OCI-LY1 (cell line): ENCODE measurements around the gene PTPN22.

ENCODE experiments used
- H2AFZ ChIP-seq: fragments of 200-600 bp; sonication (generic), shearing (Covaris generic); 2 replicates; pipeline ENCODE4 v1.6.0; 2014; ENCODE audit warnings: antibody characterized with exemption, mild to moderate bottlenecking, low read length
- H3F3A ChIP-seq: fragments of 200-600 bp; sonication (generic), shearing (Covaris generic); 2 replicates; pipeline ENCODE4 v1.6.0; 2014; ENCODE audit warnings: mild to moderate bottlenecking, antibody characterized with exemption, low read length, moderate library complexity; ENCODE audit not compliant: insufficient read depth
- H3K27ac ChIP-seq: fragments of 200-600 bp; sonication (generic); 2 replicates; pipeline ENCODE4 v1.5.1; 2014; ENCODE audit warnings: low read length, mixed run types, mild to moderate bottlenecking, low read depth; ENCODE audit not compliant: poor library complexity, severe bottlenecking
- H3K27me3 ChIP-seq: fragments of 200-600 bp; sonication (generic); 2 replicates; pipeline ENCODE4 v1.6.0; 2014; ENCODE audit warnings: antibody characterized with exemption, mild to moderate bottlenecking, low read length, moderate library complexity; ENCODE audit not compliant: insufficient read depth
- H3K36me3 ChIP-seq: fragments of 200-600 bp; sonication (generic); 2 replicates; pipeline ENCODE4 v1.6.1; 2014; ENCODE audit warnings: mild to moderate bottlenecking, antibody characterized with exemption, low read length, moderate library complexity, mixed read lengths; ENCODE audit not compliant: insufficient read depth
- H3K4me1 ChIP-seq: fragments of 200-600 bp; sonication (generic); 2 replicates; pipeline ENCODE4 v1.5.1; 2014; ENCODE audit warnings: mild to moderate bottlenecking, low read length, moderate library complexity; ENCODE audit not compliant: insufficient read depth, severe bottlenecking
- H3K4me2 ChIP-seq: fragments of 200-600 bp; sonication (generic), shearing (Covaris generic); 2 replicates; pipeline ENCODE4 v1.6.1; 2014; ENCODE audit warnings: low read length
- H3K4me3 ChIP-seq: fragments of 200-600 bp; sonication (generic); 2 replicates; pipeline ENCODE4 v1.5.1; 2014; ENCODE audit warnings: low read length, low read depth, mild to moderate bottlenecking, mixed read lengths; ENCODE audit not compliant: poor library complexity, severe bottlenecking
- H3K79me2 ChIP-seq: fragments of 200-600 bp; shearing (Covaris generic); 2 replicates; pipeline ENCODE4 v1.6.1; 2016; ENCODE audit warnings: mixed run types, low read length, mixed read lengths; ENCODE audit not compliant: insufficient read depth
- H3K9ac ChIP-seq: fragments of 200-600 bp; sonication (generic), shearing (Covaris generic); 2 replicates; pipeline ENCODE4 v1.6.1; 2014; ENCODE audit warnings: mild to moderate bottlenecking, low read length, mixed read lengths
- H3K9me2 ChIP-seq: fragments of 200-600 bp; sonication (generic), shearing (Covaris generic); 2 replicates; pipeline ENCODE4 v1.6.1; 2014; ENCODE audit warnings: low read depth, mild to moderate bottlenecking, low read length, mixed read lengths
- H3K9me3 ChIP-seq: fragments of 200-600 bp; shearing (Covaris generic); 2 replicates; pipeline ENCODE4 v1.6.1; 2014; ENCODE audit warnings: low read length, mixed read lengths
- H4K20me1 ChIP-seq: fragments of 200-600 bp; sonication (generic), shearing (Covaris generic); 2 replicates; pipeline ENCODE4 v1.6.0; 2016; ENCODE audit warnings: mild to moderate bottlenecking, low read length; ENCODE audit not compliant: insufficient read depth
- CTCF ChIP-seq: fragments of 200-600 bp; sonication (generic), shearing (Covaris generic); IDR thresholded peaks from 2 replicates; pipeline ENCODE4 v1.5.1; 2017; ENCODE audit warnings: mild to moderate bottlenecking, antibody characterized with exemption, low read length, moderate library complexity, mixed read lengths
- EZH2 ChIP-seq: fragments of 200-600 bp; sonication (generic), shearing (Covaris generic); IDR thresholded peaks from 2 replicates; pipeline ENCODE4 v1.8.0; 2017; ENCODE audit warnings: borderline replicate concordance, mixed run types, mild to moderate bottlenecking, antibody characterized with exemption, low read length, moderate library complexity, mixed read lengths

PTPN22 gene

DNA sequence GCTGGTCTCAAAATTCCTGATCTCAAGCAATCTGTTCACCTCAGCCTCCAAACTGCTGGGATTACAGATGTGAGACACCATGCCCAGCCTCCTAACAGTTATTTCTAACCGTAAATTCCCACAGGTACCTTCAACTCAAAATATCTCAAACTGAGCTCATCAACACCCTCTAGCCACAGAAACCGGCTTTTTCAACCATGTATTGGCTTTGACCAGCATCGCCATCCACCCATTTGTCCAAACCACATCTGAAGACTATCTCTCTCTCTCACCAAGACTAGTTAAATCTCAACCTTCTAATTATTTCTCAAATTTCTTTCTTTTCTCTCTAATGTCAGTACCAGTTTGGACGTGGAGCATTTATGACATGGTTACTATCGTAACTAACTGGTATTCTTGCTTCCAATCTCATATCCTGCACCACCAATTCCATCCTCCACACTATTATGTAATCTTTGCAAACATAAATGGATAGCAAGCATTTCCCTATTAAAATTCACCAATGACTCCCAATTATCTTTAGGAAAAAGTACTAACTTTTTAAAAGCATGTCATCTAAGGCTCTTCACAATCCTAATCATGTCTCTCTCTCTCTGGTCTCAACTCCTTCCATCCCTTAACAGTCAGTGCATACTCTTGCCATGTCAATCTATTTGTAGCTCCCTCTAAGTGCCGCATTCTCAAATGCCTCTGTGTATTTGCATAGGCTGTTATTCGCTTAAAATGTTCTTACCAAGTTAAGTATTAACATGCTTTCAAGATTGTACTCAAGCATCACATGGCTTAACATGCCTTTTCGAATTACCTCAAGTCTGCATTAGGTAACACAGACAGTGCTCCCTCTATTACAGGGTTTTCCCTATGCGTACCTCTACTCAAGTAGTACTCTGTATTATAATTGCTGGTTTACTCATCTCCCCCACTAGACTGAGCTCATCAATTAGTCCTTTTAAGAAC is 77.4 kb downstream of the PTPN22 start:
- Histone ChIP-seq H3K4me2 (no peak overlapping the region), H4K20me1 (no peaks in the 10 kb centered on the region), H3K4me1 (no peaks in the 10 kb centered on the region), H3K27ac (no peak overlapping the region), H3K4me3 (no peak overlapping the region), H2AFZ (no peak overlapping the region), H3K79me2 (peaks cover 16% of the 10 kb centered on the region), H3K9ac (no peak overlapping the region), H3F3A (no peaks in the 10 kb centered on the region), H3K36me3 (peaks cover 52% of the 10 kb centered on the region), H3K27me3 (no peaks in the 10 kb centered on the region), H3K9me2 (no peaks in the 10 kb centered on the region), H3K9me3 (no peaks in the 10 kb centered on the region)
- no peak for TF ChIP-seq EZH2
- TF ChIP-seq CTCF: no peak

- H3K9me2 ChIP-seq: no peaks in the 10 kb centered on the region
- no peak overlapping the region for H3K4me2 ChIP-seq
- peaks cover 49% of the 10 kb centered on the region for H3K36me3 ChIP-seq
- no peaks in the 10 kb centered on the region for H4K20me1 ChIP-seq
- H3K4me3 ChIP-seq: no peak overlapping the region
- no peaks in the 10 kb centered on the region for H3K9me3 ChIP-seq
- no peak overlapping the region for H2AFZ ChIP-seq
- no peaks in the 10 kb centered on the region for H3F3A ChIP-seq
- TF ChIP-seq CTCF: no peak
- no peak for TF ChIP-seq EZH2
- H3K79me2 ChIP-seq: peaks cover 4% of the 10 kb centered on the region; the same call in 1 of the 2 replicates
- no peaks in the 10 kb centered on the region for H3K27me3 ChIP-seq
- H3K9ac ChIP-seq: no peak overlapping the region
- H3K27ac ChIP-seq: no peak overlapping the region
- no peaks in the 10 kb centered on the region for H3K4me1 ChIP-seq
Measured at GRCh38 chr1:113792986-113793385, 78.5 kb downstream of the PTPN22 start.

GRCh38 chr1:113792471-113792870 is 79.0 kb downstream of the PTPN22 start:
- Histone ChIP-seq H3K9me2 (no peaks in the 10 kb centered on the region), H3K27ac (no peak overlapping the region), H4K20me1 (no peaks in the 10 kb centered on the region), H3K4me1 (no peaks in the 10 kb centered on the region), H3K27me3 (no peaks in the 10 kb centered on the region), H3F3A (no peaks in the 10 kb centered on the region), H2AFZ (no peak overlapping the region), H3K9ac (no peak overlapping the region), H3K36me3 (peaks cover 45% of the 10 kb centered on the region), H3K79me2 (no peaks in the 10 kb centered on the region), H3K4me2 (no peak overlapping the region), H3K9me3 (no peaks in the 10 kb centered on the region), H3K4me3 (no peak overlapping the region)
- no peak for TF ChIP-seq EZH2
- no peak for TF ChIP-seq CTCF
